HL-60/S4 treated with retinoic acid at 250 ng/mL for 4 days and 3 days (cell line): ENCODE results near the gene SH3RF3.

Source experiments
- in situ Hi-C: fragments of 300-500 bp; cut with MboI; formaldehyde crosslinking; loops from 2 replicates; pipeline ENCODE4 v1.7.0; 2022; ENCODE audit warnings: low sequenced_read_pairs

The SH3RF3 gene

DNA sequence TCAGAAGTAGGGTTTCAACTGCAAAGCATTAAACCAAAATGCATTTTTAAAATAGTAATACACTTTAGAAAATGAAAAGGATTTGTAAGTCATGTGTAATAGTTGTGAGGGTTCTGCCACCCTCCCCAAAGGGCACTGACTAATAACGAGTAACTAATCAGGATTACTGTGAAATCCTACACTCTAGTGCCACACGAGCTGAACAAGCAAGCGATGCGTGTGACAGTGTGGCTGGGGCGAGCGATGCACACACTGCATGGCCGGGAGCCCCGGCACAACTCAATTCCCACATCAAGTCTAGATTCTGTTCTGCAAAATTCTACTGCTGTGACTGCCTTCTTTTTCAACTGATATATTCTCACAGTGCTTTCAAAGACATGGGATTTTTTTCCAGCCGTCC, 328.4 kb downstream of the SH3RF3 start:
- in situ Hi-C loops: no loop called here

DNA sequence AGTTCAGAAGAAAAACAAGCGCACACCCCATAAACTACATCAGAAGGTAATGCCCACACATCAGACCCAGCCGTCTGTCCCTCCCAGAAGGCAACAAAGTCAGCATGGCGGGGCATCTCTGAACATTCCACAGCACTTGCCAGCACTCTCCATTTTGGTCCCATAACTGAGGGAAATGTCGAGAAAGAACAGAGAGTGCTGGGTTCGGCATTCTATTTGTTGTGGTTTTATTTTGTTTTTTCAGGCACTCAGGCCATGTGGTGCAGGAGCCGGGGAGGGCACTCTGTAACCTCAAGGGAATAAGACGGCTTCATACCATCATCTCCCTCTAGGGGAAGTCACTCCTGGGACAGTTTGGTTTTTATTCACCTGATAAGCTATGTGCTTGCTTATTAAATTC, 328.8 kb downstream of the SH3RF3 start:
- in situ Hi-C loops: no loop called here

DNA sequence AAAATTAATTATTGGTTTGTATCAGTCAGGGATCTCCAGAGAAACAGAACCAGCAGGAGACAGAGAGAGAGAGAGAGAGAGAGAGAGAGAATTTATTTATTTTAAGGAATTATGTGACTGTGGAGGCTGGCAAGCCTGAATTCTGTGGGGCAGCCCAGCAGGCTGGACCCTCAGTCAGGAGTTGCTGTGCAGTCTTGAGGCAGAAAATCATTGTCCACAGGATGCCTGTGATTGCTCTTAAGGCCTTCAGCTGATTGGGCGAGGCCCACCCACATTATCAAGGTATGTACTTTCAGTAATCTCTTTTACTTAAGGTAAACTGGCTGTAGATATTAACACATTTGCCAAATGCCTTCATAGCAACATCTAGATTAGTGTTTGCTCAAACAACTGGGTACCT, 329.5 kb downstream of the SH3RF3 start:
- in situ Hi-C loops: no loop called here

- in situ Hi-C loops: no loop called here
Observed at GRCh38 chr2:109459485-109459884, 330.5 kb downstream of the SH3RF3 start.

DNA sequence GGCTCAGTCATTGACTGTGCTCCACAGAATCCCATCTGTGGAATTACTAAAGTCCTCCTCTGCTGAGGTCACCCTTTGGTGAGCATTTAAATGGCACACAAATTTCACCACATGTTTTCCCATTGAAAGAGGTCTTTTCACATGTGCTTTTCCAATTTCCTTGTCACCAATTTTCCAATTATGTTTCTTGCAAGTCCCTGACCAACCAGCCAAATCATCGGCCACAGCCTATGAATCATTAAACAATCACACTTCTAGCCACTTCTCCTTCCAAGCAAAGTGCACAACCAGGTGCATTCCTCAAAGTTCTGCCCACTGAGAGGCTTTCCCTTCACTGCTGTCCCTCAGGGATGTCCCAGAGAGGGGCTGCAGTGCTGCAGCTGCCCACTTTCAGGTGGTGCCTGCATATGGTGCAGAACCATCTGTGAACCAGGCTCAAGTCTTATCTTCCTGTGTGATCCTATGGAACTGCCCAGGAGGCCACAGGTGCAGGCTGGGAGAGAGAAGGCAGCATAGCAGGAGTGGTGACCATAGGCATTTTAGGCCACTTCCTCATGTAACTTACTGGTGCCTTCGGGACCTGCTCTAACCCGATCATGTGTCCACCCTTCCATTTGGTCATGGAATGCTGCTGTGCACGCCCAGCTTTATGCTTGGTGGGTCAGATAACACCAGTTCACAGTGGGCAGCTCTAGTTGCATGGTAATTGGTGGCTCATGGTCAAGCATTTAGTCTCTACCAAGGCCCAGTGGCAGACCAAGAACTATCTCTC, 331.7 kb downstream of the SH3RF3 start:
- in situ Hi-C loops: no loop called here

- in situ Hi-C loops: no loop called here
Observed at GRCh38 chr2:109463236-109463635, 334.2 kb downstream of the SH3RF3 start.

GRCh38 chr2:109463891-109464290, 334.9 kb downstream of the SH3RF3 start:
- in situ Hi-C loops: no loop called here

DNA sequence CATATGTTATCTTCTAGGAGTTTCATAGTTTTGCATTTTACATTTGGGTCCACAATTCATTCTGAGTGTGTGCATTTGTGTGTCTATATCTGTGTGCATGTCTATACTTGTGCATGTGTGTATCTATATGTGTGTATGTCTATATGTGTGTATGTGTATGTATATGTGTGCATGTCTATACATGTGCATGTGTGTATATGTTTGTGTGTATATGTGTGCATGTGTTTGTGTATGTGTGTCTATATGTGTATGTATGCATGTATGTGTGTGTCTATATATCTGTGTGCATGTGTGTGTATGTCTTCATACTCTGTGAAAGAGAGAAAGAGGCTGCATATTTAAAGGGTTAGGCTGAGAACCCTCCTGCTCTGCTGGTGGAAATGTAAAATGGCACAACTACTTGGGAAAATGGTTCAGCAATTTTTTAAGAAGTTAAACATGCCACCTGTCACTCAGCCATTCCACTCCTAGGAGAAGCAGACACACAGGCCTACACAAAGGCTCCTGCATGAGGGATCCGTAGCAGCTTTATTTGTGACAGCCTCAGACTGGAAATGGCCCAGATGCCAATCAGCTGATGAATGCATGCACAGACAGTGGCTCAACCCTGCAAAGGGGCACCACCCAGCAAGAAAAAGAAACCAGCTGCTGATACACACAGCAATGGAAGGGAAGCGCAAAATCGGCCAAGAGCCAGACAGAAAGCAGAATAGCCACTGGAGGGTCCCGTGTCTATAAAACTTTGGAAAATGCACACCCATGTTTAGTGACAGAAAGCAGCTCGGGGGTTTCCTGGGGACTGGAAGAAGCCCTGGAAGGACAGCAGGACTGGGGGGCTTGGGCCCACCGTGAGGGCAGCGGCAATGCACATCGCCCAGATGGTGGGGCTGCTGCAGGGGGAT, 337.9 kb downstream of the SH3RF3 start:
- in situ Hi-C loops: no loop called here

- in situ Hi-C loops: no loop called here
Observed at GRCh38 chr2:109467701-109468100, 338.7 kb downstream of the SH3RF3 start.

DNA sequence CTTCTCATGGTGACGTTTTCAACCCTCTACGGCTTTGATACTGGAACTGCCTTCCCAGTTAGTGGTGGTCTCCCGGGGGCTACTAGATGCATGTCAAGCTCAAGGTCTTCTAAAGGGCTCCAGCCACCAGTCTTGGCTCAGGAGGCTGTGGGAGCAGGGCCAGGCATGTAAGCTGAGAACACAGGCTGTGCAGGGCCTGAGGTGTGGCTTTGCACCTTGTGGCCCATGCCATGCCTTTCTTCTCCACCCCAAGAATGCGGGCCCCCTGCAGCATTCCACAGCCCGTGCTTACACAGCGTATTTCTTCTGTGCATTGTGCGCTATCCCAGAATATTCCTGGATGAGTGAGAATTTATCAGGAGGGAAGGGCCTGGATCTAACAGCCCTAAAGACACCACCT, 339.9 kb downstream of the SH3RF3 start:
- in situ Hi-C loops: no loop called here

DNA sequence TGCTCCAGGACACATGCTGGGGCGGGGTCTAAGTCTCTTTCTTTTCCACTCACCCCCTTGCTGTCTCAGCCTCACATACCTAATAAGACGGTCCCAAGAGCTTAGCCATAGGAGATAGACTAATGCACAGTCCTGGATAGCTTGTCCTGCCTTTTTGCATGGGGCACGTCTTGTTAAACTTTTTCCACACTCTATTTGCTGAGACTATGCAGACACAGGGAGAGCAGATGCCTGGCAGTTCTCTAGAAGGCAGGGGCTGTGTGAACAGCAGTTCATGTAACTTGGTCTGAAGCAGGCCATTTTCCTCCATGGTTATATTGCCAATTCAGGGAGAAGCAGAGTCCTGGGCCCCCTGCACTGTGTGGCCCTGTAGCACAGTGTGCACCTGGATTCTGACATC, 342.7 kb downstream of the SH3RF3 start:
- in situ Hi-C loops: no loop called here

DNA sequence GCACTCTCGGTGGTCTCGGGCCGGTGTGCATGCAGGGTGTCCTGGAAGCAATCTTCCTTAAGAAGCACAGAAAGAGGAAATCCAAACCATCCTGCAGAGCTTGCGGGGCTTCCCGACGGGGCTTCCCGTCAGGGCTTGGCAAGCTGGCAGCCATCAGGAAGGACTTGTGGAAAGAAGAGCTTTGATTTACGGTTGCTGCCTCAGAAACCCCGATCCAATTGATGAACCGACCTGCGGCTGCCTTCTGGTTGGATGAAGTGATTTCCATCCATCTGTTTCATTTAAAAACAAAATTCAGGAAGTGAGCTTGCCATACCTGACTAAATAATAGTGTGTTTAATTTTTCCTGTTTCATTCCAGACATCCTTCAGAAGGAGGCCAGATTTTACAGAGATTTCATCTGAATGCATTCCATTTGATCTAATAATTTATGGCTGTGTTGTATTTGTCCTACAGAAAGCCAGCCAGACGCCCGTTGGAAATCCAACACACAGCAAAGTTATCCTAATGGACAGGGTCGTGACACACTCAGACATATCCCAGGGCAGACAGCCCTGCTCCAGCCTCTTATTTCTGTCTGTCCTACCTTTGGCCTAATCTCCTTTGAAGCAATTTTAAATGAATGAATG, 343.4 kb downstream of the SH3RF3 start:
- in situ Hi-C loops: no loop called here

DNA sequence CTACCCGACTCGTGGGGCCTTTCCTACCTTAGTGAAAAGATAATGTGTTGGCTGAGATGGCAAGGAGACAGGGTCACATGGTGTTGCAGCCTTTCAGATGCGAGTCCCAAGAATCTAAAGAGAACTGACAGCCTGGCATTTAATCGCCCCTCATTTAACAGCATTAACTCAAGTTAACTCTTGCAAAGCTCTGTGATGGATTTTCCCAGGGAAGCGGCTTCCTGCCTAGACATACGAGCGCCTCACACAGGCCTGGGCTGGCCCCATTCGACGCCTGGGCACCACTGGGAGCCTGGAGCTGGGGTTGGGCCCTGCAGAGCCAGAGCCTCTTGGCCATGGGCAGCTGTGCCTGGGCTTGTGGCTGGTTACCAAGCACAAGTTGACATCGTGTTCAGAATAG, 344.0 kb downstream of the SH3RF3 start:
- in situ Hi-C loops: no loop called here

DNA sequence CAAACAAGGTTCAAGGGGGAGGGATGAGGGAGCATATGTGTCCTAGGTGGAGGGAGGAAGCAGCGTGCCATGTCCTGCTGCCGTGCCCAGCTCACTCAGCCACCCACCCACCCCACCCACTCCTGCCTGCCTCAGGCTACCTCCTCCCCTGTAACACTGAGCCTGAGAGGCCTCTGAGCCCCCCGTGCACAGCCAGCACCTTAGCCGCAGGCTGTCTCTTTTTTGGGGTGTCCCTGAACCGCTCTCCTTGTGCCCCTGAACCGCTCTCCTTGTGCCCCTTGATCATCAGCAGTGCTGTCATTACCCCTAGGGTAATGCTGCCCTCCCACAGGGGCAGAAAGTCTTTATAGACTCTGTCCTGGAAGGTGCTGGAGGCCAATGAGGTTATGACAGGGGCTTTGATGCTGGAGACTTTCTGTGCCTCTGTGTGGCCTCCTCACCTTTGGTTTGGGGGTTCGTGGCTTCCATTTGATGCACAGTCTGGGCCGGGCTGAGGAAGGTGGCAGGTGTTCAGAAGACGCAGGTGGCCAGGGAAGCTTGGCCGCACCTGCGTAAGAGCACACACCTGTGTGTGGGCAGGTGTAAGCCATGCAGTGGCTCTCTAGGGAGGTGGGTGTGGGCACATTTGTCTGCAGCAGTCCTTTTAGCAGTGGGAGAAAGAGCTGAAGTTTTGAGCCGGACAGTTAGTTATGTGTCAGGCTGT, 344.8 kb downstream of the SH3RF3 start:
- in situ Hi-C loops: no loop called here

DNA sequence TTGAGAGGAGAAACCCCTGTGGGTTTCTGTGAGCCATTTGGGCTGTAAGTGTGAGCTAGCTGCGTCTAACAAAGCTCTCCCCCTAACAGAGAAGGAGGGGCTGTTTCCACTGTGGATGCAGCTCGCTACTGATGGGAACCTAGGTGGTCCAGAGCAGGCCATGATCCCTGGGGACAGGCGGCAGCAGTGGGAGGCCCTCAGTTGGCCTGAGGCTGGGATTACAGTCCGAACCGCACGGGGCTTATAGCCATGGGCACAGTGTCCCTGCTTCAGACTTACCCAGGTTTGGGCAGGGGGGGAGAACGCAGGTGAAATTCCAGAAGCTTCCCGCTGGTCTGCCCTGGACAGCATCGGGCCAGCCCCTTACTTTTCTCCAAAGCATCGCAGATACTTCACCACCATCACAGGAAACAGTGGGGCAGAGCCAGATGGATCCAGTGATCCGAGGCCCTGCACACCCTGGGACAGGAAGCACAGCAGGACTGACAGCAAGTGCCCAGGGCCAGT, 345.4 kb downstream of the SH3RF3 start:
- in situ Hi-C loops: no loop called here

- in situ Hi-C loops: no loop called here
Observed at GRCh38 chr2:109475531-109476210, 346.7 kb downstream of the SH3RF3 start.

GRCh38 chr2:109476641-109477441, 347.8 kb downstream of the SH3RF3 start:
- in situ Hi-C loops: no loop called here

GRCh38 chr2:109478906-109479493, 350.0 kb downstream of the SH3RF3 start:
- in situ Hi-C loops: no loop called here

GRCh38 chr2:109479804-109480203, 350.8 kb downstream of the SH3RF3 start:
- in situ Hi-C loops: no loop called here
